WERI-Rb-1 (cell line): Measurements from ENCODE around the gene IL4R.

ENCODE experiments used
- DNase-seq: peaks from one replicate; pipeline ENCODE4 v3.0.0-alpha.2; 2020
- H3K27ac ChIP-seq: fragments of 250-450 bp; sonication (Bioruptor Pico); 2 replicates; pipeline ENCODE4 v1.5.1; 2020; ENCODE audit warnings: mild to moderate bottlenecking, moderate library complexity
- H3K27me3 ChIP-seq: fragments of 250-450 bp; sonication (Bioruptor Pico); 2 replicates; pipeline ENCODE4 v1.5.1; 2021; ENCODE audit warnings: mild to moderate bottlenecking, low read depth, moderate library complexity; ENCODE audit not compliant: insufficient read depth, severe bottlenecking
- H3K36me3 ChIP-seq: fragments of 250-450 bp; sonication (Bioruptor Pico); 2 replicates; pipeline ENCODE4 v1.5.1; 2020; ENCODE audit warnings: mild to moderate bottlenecking, moderate library complexity
- H3K4me3 ChIP-seq: 2 replicates; pipeline ENCODE4 v1.5.1; 2011; ENCODE audit warnings: low read depth, mild to moderate bottlenecking, control low read depth, low read length
- H3K9me3 ChIP-seq: fragments of 250-450 bp; sonication (Bioruptor Pico); 2 replicates; pipeline ENCODE4 v1.5.1; 2021; ENCODE audit warnings: mild to moderate bottlenecking, moderate library complexity; ENCODE audit not compliant: severe bottlenecking
- TF ChIP-seq, protein P1 (sequence below): IDR thresholded peaks from 2 replicates; pipeline ENCODE4 v1.5.1; 2011; ENCODE audit warnings: low read depth, mild to moderate bottlenecking, control low read depth, inconsistent platforms, low read length

IL4R gene

DNA sequence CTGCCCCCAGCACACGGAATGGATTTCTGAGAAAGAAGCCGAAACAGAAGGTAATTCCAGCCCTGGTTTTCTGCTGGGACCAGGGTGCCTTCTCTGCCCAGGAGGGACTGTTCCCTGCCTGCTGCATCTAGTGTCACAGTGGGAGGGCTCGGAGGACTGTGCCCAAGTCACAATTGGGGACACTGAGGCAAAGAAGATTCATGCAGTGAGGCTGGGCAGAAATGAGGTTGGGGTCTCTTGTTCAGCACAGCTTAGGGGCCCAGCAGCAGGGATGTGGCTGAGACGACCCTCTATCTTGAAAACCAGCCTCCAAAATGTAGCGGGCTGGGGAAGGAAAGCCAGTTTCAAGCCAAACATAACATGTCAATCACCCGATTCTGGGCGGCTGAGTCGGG is 88.8 kb downstream of the IL4R start:
- DNase-seq = no peak
- H3K36me3 ChIP-seq = no peaks in the 10 kb centered on the region
- H3K9me3 ChIP-seq = no peaks in the 10 kb centered on the region
- H3K27ac ChIP-seq = no peak overlapping the region
- no peaks in the 10 kb centered on the region for H3K27me3 ChIP-seq
- TF ChIP-seq, protein P1, sequence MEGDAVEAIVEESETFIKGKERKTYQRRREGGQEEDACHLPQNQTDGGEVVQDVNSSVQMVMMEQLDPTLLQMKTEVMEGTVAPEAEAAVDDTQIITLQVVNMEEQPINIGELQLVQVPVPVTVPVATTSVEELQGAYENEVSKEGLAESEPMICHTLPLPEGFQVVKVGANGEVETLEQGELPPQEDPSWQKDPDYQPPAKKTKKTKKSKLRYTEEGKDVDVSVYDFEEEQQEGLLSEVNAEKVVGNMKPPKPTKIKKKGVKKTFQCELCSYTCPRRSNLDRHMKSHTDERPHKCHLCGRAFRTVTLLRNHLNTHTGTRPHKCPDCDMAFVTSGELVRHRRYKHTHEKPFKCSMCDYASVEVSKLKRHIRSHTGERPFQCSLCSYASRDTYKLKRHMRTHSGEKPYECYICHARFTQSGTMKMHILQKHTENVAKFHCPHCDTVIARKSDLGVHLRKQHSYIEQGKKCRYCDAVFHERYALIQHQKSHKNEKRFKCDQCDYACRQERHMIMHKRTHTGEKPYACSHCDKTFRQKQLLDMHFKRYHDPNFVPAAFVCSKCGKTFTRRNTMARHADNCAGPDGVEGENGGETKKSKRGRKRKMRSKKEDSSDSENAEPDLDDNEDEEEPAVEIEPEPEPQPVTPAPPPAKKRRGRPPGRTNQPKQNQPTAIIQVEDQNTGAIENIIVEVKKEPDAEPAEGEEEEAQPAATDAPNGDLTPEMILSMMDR = no peak
- no peak overlapping the region for H3K4me3 ChIP-seq

GRCh38 chr16:27402964-27403600 is 89.3 kb downstream of the IL4R start:
- Histone ChIP-seq H3K27me3 (no peaks in the 10 kb centered on the region), H3K4me3 (no peak overlapping the region), H3K9me3 (no peaks in the 10 kb centered on the region), H3K27ac (no peak overlapping the region), H3K36me3 (no peaks in the 10 kb centered on the region)
- TF ChIP-seq, protein P1 = no peak
- DNase-seq = no peak

DNA sequence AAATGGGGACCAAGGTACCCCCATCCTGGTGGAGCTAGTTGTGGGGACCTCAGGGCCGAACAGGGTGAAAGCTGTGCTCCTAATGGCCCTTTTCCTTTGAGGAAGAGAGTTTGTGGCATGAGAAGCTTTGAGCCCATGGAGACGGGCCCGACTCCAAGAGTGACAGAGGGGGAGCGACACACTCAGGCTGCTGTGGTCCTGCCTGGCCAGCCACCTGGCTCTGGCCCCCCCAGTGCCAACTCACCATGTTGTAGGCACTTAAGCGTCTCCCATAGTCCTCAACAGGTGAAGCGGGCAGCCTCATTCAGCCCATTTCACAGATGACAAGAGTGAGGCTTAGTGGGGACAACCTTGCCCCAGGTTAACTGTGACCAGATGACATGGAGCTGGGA is 89.8 kb downstream of the IL4R start:
- H3K36me3 ChIP-seq = no peaks in the 10 kb centered on the region
- H3K9me3 ChIP-seq = no peaks in the 10 kb centered on the region
- H3K27me3 ChIP-seq = no peaks in the 10 kb centered on the region
- no peak overlapping the region for H3K4me3 ChIP-seq
- H3K27ac ChIP-seq = no peak overlapping the region
- TF ChIP-seq, protein P1 = no peak
- no peak for DNase-seq

DNA sequence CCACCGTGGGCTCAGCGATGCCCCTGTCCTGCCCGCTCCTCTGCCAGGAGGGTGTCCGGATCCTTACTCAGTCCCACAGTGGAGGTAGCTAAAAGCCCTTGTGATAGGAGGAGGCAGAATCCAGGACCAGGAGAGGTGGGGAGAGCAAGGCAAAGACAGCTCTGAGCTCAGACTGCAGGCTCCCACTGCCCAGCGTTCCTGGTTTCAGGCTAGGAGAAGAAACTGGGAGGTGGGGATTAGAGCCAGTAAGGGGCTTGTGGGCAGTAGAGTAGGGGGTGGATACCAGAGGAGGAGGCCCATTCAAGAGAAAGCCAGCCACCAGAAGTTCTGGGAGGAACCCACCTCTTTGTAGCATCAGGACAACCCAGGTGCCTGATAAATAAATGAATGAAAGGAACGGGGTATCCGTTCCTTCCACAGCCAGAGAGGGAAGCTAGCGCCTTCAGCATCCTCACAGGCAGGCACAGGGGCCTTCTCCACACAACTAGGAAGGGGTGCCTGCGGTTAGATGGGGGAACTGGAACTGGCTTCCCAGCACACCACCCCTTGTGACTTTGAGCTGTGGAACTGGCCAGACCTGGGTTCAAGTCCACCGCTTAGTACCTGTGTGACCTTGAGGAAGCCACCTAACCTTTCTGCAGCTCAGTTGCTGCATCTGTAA is 90.5 kb downstream of the IL4R start:
- no peak for DNase-seq
- Histone ChIP-seq H3K27ac (no peak overlapping the region), H3K4me3 (no peak overlapping the region), H3K27me3 (no peaks in the 10 kb centered on the region), H3K36me3 (no peaks in the 10 kb centered on the region), H3K9me3 (no peaks in the 10 kb centered on the region)
- TF ChIP-seq, protein P1 = no peak

DNA sequence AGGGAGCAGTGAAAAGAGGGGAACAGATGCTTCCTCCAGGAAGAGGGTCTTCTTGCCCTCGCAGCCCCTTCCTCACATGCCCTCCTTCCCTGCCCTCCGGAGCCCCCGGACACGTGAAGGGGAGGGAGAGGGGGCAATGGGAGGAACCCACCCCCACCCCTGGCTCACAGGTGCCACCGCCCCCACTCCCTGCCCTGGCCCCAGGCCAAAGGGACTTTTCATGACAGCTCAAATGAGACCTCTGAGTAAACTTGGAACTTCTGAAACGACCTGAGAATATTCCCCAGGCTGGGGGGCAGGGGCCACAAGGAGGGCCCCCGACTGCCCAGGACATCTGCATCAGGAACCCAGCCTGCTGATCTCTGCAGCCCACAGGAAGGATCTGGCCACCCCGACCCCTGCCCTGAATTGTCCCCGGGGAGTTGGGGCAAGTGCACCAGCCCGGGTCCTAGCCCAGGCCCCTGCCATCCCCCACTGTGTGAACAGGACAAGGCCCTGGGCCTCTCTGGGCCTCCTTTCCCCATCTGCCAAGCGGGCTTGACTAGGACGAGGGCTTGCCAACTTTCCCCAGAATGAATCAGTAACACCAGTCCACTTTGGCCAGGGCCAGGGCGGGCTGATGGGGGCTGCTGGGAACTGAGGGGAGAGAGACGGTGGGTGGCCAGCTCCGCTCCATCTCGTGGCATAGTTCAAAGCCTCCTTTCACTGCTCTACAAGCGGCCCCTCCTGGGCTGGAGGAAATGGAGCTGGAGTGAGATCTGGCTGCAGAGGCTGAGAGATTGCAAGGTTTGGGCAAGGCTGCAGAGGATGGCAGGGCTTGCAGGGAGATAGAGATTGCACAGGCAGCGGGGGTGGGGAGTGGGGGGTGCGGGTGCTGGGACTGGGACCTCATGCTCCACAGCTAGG is 92.0 kb downstream of the IL4R start:
- H3K27ac ChIP-seq = no peak overlapping the region
- no peak overlapping the region for H3K4me3 ChIP-seq
- no peaks in the 10 kb centered on the region for H3K27me3 ChIP-seq
- H3K36me3 ChIP-seq = no peaks in the 10 kb centered on the region
- DNase-seq = no peak
- TF ChIP-seq, protein P1 = no peak
- no peaks in the 10 kb centered on the region for H3K9me3 ChIP-seq
